ENCODE data around the gene CEP72. TPM values are rescaled to one million over a fixed set of nuclear protein-coding genes. Genes with fewer than 3 reads are reported as not detected.
"Not testable (repeated sequence)": the region's sequence is repeated elsewhere in the genome, so short reads cannot be mapped to it uniquely, and the experiment has no call there.

The CEP72 gene
- total and polyA plus RNA-seq, 2 experiments from 2014 or later = 3.2 to 4.2 TPM

DNA sequence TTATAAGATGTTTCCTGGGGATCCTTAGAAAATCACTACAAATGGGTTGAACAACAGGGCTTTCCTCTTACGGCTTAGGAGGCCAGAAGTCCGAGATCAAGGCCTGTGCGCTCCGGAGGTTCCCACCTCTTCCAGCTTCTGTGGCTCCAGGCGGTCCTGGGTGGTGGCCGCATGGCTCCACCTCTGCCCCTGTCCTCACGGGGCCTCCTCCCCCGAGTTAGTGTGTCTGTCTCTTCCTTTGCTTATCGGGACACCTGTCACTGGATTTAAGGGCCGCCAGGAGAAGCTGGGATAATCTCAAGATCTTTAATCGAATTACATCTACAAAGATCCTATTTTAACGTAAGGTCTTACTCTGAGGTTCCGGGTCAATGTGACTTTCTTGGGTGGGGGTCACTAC, 83.3 kb downstream of the CEP72 start:
- not testable (repeated sequence) for H3K4me3 ChIP-seq; H4K20me1 ChIP-seq (ENCODE audit: insufficient read depth, poor library complexity, severe bottlenecking); H3K36me3 ChIP-seq (replicated peaks; ENCODE audit: insufficient read depth, low read depth); H3K79me2 ChIP-seq; H3K9me2 ChIP-seq (replicated peaks; ENCODE audit: insufficient read depth); H3K27me3 ChIP-seq; H3K4me1 ChIP-seq (ENCODE audit: insufficient read depth); H3K27ac ChIP-seq; H2AFZ ChIP-seq; H3K4me2 ChIP-seq; DNase-seq (ENCODE audit: low spot score); H3K9me3 ChIP-seq (ENCODE audit: low read depth)
- WGBS (ENCODE audit: low lambda C conversion rate, missing lambda C conversion rate) = 92% methylated on average over 9 of the region's 13 CpGs

DNA sequence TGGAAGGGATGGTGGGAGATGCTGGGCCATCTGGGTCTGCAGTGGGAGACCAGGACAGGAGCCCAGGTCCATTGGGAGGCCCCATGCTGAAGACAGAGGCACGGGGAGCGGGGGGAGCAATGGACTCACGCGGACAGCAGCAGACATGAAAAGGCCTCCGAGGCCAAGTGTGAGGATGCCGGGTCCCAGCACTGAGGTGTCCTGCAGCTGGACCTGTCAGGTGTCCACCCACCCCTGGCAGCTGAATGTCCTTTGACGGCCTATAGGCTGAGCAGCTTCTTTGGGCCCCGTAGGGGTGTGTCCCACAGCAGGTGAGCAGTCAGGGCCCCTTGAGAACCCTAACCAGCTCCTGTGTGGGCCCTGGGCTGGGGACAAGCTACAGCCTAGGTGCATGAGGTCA, 84.1 kb downstream of the CEP72 start:
- not testable (repeated sequence) for DNase-seq (ENCODE audit: low spot score); H2AFZ ChIP-seq; H3K9me3 ChIP-seq (ENCODE audit: low read depth); H3K9me2 ChIP-seq (replicated peaks; ENCODE audit: insufficient read depth); H3K79me2 ChIP-seq; H3K27me3 ChIP-seq; H3K4me1 ChIP-seq (ENCODE audit: insufficient read depth); H3K4me2 ChIP-seq; H3K27ac ChIP-seq; H3K4me3 ChIP-seq; H3K36me3 ChIP-seq (replicated peaks; ENCODE audit: insufficient read depth, low read depth); H4K20me1 ChIP-seq (ENCODE audit: insufficient read depth, poor library complexity, severe bottlenecking)
- 89% methylated on average over 2 of the region's 8 CpGs for WGBS (ENCODE audit: low lambda C conversion rate, missing lambda C conversion rate)

DNA sequence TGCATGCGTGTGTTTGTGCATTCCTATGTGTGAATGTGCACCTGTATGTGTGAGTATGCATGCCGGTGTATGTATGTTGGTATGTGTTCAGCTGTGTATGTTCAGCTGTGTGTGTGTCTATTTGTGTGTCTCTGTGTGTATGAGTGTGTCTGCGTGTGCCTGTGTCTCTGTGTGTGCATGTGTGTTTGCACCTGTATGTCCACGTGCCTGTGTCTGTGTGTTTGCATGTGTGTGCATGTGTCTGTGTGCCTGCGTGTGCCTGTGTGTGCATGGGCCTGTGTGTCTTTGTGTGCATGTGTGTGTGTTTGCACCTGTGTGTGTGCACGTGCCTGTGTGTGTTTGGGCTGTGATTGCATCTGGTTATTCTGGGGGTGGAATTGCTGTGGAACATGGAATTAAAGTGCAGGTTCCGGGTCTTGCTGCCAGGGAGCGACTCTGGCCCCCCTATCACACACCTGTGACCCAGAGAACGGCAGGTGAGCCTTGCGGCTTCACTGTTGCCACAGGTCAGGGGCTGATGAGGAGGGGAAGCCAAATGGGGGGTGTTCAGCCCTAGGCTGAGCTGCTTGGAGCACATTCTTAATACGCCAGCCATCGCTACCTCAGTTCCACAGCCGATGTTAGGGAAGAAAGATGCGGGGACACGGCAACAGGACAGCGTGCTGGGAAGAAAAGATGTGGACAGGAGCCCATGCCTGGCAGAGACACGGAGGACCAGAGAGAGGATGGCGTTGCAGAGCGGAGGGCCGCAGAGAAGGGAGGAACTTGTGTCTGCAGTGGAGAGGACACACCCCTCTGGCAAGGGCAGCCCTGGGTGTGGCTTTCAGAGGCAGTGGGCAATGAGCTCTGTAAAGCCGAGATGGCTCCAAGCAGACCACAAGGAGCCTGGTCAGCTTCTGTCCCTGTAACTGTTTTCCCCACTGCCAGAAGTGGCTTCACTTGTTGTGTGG, 84.9 kb downstream of the CEP72 start:
- not testable (repeated sequence) for H3K4me3 ChIP-seq; DNase-seq (ENCODE audit: low spot score); H3K9me2 ChIP-seq (replicated peaks; ENCODE audit: insufficient read depth); H3K36me3 ChIP-seq (replicated peaks; ENCODE audit: insufficient read depth, low read depth); H4K20me1 ChIP-seq (ENCODE audit: insufficient read depth, poor library complexity, severe bottlenecking); H3K9me3 ChIP-seq (ENCODE audit: low read depth); H2AFZ ChIP-seq; H3K4me2 ChIP-seq; H3K79me2 ChIP-seq; H3K4me1 ChIP-seq (ENCODE audit: insufficient read depth); H3K27me3 ChIP-seq; H3K27ac ChIP-seq
- WGBS (ENCODE audit: low lambda C conversion rate, missing lambda C conversion rate) = 86% methylated on average over 9 of the region's 21 CpGs

Other genes with a start within 250 kb of the CEP72 start
- 30.9 and 38.3 TPM in 2 replicates for gene EXOC3, start 169.2 kb upstream of the CEP72 start, total RNA-seq
- 36.1 and 45.3 TPM in 2 replicates for gene EXOC3, start 169.2 kb upstream of the CEP72 start, polyA plus RNA-seq
- gene SLC9A3, start 87.9 kb upstream of the CEP72 start, total RNA-seq = 6.7 and 7.4 TPM in 2 replicates
- gene SLC9A3, start 87.9 kb upstream of the CEP72 start, polyA plus RNA-seq = 4.8 and 5.4 TPM in 2 replicates
- 1.6 and 2.0 TPM in 2 replicates for gene TPPP, start 81.0 kb downstream of the CEP72 start, total RNA-seq
- 4.3 and 5.2 TPM in 2 replicates for gene TPPP, start 81.0 kb downstream of the CEP72 start, polyA plus RNA-seq
- gene ZDHHC11B, start 172.4 kb downstream of the CEP72 start, total RNA-seq = 0.16 and 0.83 TPM in 2 replicates
- 1.3 and 1.9 TPM in 2 replicates for gene ZDHHC11B, start 172.4 kb downstream of the CEP72 start, polyA plus RNA-seq
- 3.0 and 5.8 TPM in 2 replicates for gene ZDHHC11, start 238.6 kb downstream of the CEP72 start, total RNA-seq
- 7.3 and 8.5 TPM in 2 replicates for gene ZDHHC11, start 238.6 kb downstream of the CEP72 start, polyA plus RNA-seq

All from hepatocyte (in vitro differentiated cells).